ENCODE results near the gene RANBP3L. TPM values are rescaled to one million over a fixed set of nuclear protein-coding genes. Genes with fewer than 3 reads are reported as not detected.

RANBP3L gene
- total RNA-seq, 1 donor, result 1.3 TPM

GRCh38 chr5:36243653-36244052 lies 58.0 kb downstream of the RANBP3L start:
- TF ChIP-seq CTCF (IDR thresholded peaks at IDR 0.05; ENCODE audit: insufficient read depth, low read depth, low read length), result no peak
- DNase-seq (ENCODE audit: low read depth), result no peak
- H3K4me3 ChIP-seq (ENCODE audit: low read depth, low read length), result no peak overlapping the region

DNA sequence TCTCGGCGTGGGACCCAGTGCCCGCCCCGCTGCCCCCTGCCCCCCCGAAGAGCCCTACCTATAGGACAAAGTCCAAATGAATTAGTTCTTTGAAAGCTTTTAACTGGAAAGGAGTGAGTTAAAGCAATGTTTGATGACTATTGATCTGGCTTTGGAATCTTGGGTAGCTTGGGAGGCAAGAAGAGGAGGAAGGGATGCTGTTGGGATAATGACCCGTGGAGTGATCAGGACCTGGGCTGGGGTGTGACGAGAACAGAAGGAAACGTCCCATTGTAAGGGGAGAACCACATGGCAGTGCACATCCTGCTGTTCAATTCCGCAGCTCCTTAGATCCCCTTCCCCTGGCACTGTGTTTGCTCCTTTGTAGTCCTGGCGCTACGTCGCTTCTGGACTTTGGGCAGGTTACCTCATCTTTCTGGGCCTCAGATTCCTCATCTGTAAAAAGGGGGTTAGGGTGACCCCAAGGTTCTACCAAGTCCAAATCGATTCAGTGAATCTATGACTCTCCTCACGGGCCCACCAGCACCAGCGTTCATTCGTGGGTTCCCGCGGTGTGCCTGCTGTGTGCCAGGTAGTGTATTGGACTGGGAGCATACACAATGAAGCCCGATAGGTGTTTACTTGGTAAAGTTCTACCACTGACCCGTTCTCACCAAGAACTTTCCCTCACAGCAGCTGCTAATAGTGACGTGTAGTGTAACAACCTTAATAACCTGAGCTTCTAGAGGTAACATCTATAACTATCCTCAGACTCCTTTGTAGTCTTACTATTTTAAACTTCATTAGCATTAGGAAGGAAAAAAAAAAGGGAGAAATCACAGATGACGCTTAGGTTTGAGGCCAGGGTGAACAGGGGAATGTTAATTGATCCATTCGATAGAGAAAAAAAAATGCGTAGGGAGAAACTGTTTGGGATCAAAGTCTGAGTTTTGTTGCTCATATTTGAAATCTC lies 58.9 kb downstream of the RANBP3L start:
- peak overlapping the region; percentile 84 for H3K4me3 ChIP-seq (ENCODE audit: low read depth, low read length)
- DNase-seq (ENCODE audit: low read depth), result no peak
- no peak for TF ChIP-seq CTCF (IDR thresholded peaks at IDR 0.05; ENCODE audit: insufficient read depth, low read depth, low read length)

- peak; percentile 69 for TF ChIP-seq CTCF (IDR thresholded peaks at IDR 0.05; ENCODE audit: insufficient read depth, low read depth, low read length)
- peak within 1 kb of the TSS; percentile 84 for H3K4me3 ChIP-seq (ENCODE audit: low read depth, low read length)
- DNase-seq (ENCODE audit: low read depth), result peak; percentile 98
Measured at GRCh38 chr5:36241631-36242533, 59.8 kb downstream of the RANBP3L start, which contains the start of gene NADK2. Gene NADK2, minus strand, starts transcription at chr5:36241925. Its CDS starts 127 bp downstream, at chr5:36241798.

- peak overlapping the region; percentile 84 for H3K4me3 ChIP-seq (ENCODE audit: low read depth, low read length)
- peak; percentile 71 for DNase-seq (ENCODE audit: low read depth)
- no peak for TF ChIP-seq CTCF (IDR thresholded peaks at IDR 0.05; ENCODE audit: insufficient read depth, low read depth, low read length)
Measured at GRCh38 chr5:36240779-36241630, 60.7 kb downstream of the RANBP3L start.

GRCh38 chr5:36239370-36240293 lies 62.1 kb downstream of the RANBP3L start:
- no peak for DNase-seq (ENCODE audit: low read depth)
- H3K4me3 ChIP-seq (ENCODE audit: low read depth, low read length), result peak overlapping the region; percentile 84
- TF ChIP-seq CTCF (IDR thresholded peaks at IDR 0.05; ENCODE audit: insufficient read depth, low read depth, low read length), result no peak
